Measurements from ENCODE around the gene TMEM30A.

The TMEM30A gene

DNA sequence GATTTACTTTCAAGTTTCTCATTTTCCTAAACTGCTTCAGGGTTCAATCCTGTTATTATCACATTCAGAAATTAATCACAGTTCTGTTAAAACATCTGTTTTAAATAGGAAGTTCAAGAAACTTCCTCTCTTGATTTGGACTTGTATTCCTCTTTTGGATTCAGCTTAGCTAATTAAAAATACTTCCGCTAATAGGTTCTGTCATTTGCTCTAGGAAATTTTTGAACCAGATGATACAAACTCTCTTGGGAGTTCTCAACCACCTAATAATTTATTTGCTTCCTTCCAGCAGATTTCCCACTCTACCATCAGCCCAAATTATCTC is 15.9 kb upstream of the TMEM30A start:
- no peak overlapping the region for H3K4me3 Mint-ChIP-seq
- H3K9me3 Mint-ChIP-seq = no peaks in the 10 kb centered on the region
- peak overlapping the region in 1 of 3 experiments; percentile 87 for H3K27ac Mint-ChIP-seq
- no peaks in the 10 kb centered on the region for H3K27me3 Mint-ChIP-seq (ENCODE audit: low read depth)
- H3K36me3 Mint-ChIP-seq (ENCODE audit: low read depth) = no peaks in the 10 kb centered on the region
- H3K4me1 Mint-ChIP-seq = peaks cover 15% of the 10 kb centered on the region
- TF ChIP-seq, protein P1, sequence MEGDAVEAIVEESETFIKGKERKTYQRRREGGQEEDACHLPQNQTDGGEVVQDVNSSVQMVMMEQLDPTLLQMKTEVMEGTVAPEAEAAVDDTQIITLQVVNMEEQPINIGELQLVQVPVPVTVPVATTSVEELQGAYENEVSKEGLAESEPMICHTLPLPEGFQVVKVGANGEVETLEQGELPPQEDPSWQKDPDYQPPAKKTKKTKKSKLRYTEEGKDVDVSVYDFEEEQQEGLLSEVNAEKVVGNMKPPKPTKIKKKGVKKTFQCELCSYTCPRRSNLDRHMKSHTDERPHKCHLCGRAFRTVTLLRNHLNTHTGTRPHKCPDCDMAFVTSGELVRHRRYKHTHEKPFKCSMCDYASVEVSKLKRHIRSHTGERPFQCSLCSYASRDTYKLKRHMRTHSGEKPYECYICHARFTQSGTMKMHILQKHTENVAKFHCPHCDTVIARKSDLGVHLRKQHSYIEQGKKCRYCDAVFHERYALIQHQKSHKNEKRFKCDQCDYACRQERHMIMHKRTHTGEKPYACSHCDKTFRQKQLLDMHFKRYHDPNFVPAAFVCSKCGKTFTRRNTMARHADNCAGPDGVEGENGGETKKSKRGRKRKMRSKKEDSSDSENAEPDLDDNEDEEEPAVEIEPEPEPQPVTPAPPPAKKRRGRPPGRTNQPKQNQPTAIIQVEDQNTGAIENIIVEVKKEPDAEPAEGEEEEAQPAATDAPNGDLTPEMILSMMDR (IDR thresholded peaks at IDR 0.05; ENCODE audit: unreplicated experiment in 3 of 3) = no peak

GRCh38 chr6:75299801-75300530 is 15.4 kb upstream of the TMEM30A start:
- TF ChIP-seq, protein P1 (IDR thresholded peaks at IDR 0.05; ENCODE audit: unreplicated experiment in 3 of 3) = no peak
- no peaks in the 10 kb centered on the region for H3K27me3 Mint-ChIP-seq (ENCODE audit: low read depth)
- no peaks in the 10 kb centered on the region for H3K36me3 Mint-ChIP-seq (ENCODE audit: low read depth)
- no peaks in the 10 kb centered on the region for H3K9me3 Mint-ChIP-seq
- H3K4me1 Mint-ChIP-seq = peaks cover 15% of the 10 kb centered on the region
- no peak overlapping the region for H3K4me3 Mint-ChIP-seq
- peak overlapping the region in 2 of 3 experiments; percentile 4 to 87 for H3K27ac Mint-ChIP-seq

- TF ChIP-seq, protein P1 (IDR thresholded peaks at IDR 0.05; ENCODE audit: unreplicated experiment in 3 of 3) = peak; percentile 73 to 84 (median 75)
- no peaks in the 10 kb centered on the region for H3K9me3 Mint-ChIP-seq
- no peaks in the 10 kb centered on the region for H3K27me3 Mint-ChIP-seq (ENCODE audit: low read depth)
- no peak overlapping the region for H3K4me3 Mint-ChIP-seq
- no peaks in the 10 kb centered on the region for H3K36me3 Mint-ChIP-seq (ENCODE audit: low read depth)
- H3K4me1 Mint-ChIP-seq = peaks cover 15% of the 10 kb centered on the region
- no peak overlapping the region for H3K27ac Mint-ChIP-seq
Measured at GRCh38 chr6:75296811-75297779, 12.5 kb upstream of the TMEM30A start.

- Mint-ChIP-seq H3K36me3 (ENCODE audit: low read depth) (no peaks in the 10 kb centered on the region), H3K4me3 (no peak overlapping the region), H3K4me1 (peaks cover 11% of the 10 kb centered on the region), H3K27ac (no peak overlapping the region), H3K9me3 (no peaks in the 10 kb centered on the region), H3K27me3 (ENCODE audit: low read depth) (no peaks in the 10 kb centered on the region)
- TF ChIP-seq, protein P1 (IDR thresholded peaks at IDR 0.05; ENCODE audit: unreplicated experiment in 3 of 3) = no peak
Measured at GRCh38 chr6:75292555-75292954, 8.0 kb upstream of the TMEM30A start.

DNA sequence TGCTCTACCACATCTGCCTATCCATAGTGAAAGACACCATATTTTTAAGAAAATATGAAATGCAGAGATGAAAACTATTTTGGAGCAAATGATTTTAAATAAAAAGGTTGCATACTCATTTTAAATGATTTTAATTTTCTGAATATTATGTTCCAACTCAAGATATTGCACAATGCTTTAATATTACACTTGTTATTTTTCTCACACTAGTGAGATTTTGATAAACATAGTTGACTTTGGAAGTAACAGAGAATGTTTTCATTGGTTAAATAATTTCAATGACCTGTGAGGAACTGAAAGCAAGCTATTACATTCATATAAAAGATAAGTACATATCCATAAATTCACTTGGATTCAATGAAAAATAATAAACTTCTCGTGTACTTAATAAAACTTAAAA is 7.2 kb upstream of the TMEM30A start:
- Mint-ChIP-seq H3K36me3 (ENCODE audit: low read depth) (no peaks in the 10 kb centered on the region), H3K27me3 (ENCODE audit: low read depth) (no peaks in the 10 kb centered on the region), H3K4me3 (no peak overlapping the region), H3K4me1 (peaks cover 16% of the 10 kb centered on the region), H3K9me3 (no peaks in the 10 kb centered on the region), H3K27ac (no peak overlapping the region)
- TF ChIP-seq, protein P1 (IDR thresholded peaks at IDR 0.05; ENCODE audit: unreplicated experiment in 3 of 3) = no peak
